Heart left ventricle (tissue), 13 donors: ENCODE measurements around the gene CCDC127.

Experiments used
- POLR2A ChIP-seq, 2 donors: fragments of 450-650 bp; IDR thresholded peaks; one replicate each; pipeline ENCODE4 v1.6.1; 2017; ENCODE audit warnings: antibody characterized with exemption in 2 of 2, mild to moderate bottlenecking in 2 of 2, moderate library complexity in 2 of 2
- TF ChIP-seq, protein P1 (sequence below), 12 donors: fragments of 200-600 bp; sonication (generic) in 4 of 12; IDR thresholded peaks; one replicate each; pipeline versions ENCODE4 v1.5.0 to v1.8.0; 2018 to 2022; ENCODE audit warnings: antibody characterized with exemption in 12 of 12, mild to moderate bottlenecking in 5 of 12
- donor health status: ischemic (EF 13 %, LVEDD 7.1; RV severe dilation, severe dysfunction).
- donor health status: DM: no; HTN: yes; CAD: no.
- donor health status: DM: no; HTN: no; CAD: no.
- donor health status: ischemic (EF 25% LVEDD 6.9; RV normal size, moderate dysfunction).
- donor health status: ischemic (EF 25% LVEDD 5.7; RV mildly dilated, moderate dysfunction).
- donor health status: ischemic (EF 35%, LVEDD 5.7; RV mildly dilated, moderate dysfunction).
- donor health status: nonischemic (EF 11% LVEDD 7.7; RV severe dilation, severe dysfunction).
- donor health status: DM: yes; HTN: yes; CAD: no.
- donor health status: PGD.
- donor health status: ischemic (EF 29% LVEDD 5.4; RV normal size, mild dysfunction).
- donor health status: nonischemic (EF 23%, LVEDD 6.1; RV moderate dilation, normal function).

DNA sequence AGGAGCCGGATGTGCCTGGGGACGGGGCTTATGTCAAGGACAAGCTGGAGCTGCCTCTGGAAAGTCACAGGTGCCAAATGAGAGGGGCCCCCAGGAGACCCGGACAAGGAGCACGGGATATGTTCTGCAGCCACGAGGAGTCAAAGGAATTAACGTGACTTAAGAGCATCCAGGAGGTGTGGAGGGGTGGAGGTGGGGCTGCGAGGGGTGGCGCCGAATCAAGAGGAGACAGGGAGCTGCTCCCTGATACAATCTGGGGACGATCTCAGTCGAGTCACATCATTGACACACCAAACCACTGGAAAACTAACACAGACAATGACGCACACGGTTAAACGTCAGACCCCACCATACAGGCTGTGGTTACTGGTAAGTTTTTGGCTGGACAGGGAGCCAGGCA, 10.4 kb downstream of the CCDC127 start:
- TF ChIP-seq, protein P1, sequence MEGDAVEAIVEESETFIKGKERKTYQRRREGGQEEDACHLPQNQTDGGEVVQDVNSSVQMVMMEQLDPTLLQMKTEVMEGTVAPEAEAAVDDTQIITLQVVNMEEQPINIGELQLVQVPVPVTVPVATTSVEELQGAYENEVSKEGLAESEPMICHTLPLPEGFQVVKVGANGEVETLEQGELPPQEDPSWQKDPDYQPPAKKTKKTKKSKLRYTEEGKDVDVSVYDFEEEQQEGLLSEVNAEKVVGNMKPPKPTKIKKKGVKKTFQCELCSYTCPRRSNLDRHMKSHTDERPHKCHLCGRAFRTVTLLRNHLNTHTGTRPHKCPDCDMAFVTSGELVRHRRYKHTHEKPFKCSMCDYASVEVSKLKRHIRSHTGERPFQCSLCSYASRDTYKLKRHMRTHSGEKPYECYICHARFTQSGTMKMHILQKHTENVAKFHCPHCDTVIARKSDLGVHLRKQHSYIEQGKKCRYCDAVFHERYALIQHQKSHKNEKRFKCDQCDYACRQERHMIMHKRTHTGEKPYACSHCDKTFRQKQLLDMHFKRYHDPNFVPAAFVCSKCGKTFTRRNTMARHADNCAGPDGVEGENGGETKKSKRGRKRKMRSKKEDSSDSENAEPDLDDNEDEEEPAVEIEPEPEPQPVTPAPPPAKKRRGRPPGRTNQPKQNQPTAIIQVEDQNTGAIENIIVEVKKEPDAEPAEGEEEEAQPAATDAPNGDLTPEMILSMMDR (IDR thresholded peaks at IDR 0.05): no peak
- no peak for TF ChIP-seq POLR2A (IDR thresholded peaks at IDR 0.05)
